GM12874 (cell line): ENCODE data around the gene TSC1.

Experiments
- TF ChIP-seq, protein P1 (sequence below): IDR thresholded peaks from 2 replicates; pipeline ENCODE4 v1.5.1; 2011; ENCODE audit warnings: low read depth, mild to moderate bottlenecking, control low read depth, low read length, moderate library complexity; ENCODE audit not compliant: insufficient read depth

The TSC1 gene

DNA sequence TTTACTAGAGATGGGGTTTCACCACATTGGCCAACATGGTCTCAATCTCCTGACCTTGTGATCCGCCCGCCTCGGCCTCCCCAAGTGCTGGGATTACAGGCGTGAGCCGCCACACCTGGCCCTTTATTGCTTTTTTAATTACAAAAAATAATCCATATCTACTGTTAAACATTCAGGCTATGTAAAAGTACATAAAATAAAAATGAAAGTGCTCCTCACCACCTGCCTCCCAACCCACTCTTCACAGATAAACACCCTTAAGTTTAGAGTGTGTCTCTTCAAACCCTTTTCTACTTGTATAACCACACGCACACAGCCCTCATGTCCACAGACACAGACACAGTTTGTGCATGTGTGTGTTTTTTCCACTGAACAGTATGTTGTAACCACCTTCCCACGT lies 16.7 kb downstream of the TSC1 start:
- TF ChIP-seq, protein P1, sequence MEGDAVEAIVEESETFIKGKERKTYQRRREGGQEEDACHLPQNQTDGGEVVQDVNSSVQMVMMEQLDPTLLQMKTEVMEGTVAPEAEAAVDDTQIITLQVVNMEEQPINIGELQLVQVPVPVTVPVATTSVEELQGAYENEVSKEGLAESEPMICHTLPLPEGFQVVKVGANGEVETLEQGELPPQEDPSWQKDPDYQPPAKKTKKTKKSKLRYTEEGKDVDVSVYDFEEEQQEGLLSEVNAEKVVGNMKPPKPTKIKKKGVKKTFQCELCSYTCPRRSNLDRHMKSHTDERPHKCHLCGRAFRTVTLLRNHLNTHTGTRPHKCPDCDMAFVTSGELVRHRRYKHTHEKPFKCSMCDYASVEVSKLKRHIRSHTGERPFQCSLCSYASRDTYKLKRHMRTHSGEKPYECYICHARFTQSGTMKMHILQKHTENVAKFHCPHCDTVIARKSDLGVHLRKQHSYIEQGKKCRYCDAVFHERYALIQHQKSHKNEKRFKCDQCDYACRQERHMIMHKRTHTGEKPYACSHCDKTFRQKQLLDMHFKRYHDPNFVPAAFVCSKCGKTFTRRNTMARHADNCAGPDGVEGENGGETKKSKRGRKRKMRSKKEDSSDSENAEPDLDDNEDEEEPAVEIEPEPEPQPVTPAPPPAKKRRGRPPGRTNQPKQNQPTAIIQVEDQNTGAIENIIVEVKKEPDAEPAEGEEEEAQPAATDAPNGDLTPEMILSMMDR = no peak

DNA sequence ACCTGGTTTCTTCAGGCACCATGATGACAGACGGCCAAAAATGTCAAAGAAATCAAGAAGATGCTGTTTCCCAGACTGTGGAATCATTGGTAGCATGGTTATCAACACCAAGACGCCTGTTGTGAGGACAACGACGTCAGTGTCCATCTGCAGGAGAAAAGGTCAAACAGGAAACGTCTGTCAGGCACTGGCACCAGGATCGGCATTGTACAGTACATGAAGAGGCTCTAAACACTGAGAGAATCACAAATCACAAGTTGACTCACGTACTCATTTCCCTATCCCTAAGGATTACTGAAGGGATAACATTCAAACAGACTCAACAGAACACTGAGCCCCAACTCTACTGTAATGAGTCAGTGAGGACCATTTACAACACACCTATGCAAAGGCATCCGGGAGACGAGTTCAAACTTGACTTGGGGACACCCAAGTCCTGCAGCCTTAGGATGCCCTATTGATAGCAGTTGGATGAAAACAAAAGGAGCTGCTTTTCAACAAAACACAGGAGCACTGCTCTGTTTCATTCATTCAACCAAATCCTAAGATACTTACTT lies 21.0 kb downstream of the TSC1 start:
- TF ChIP-seq, protein P1 = no peak

GRCh38 chr9:132919614-132920268 lies 24.7 kb downstream of the TSC1 start:
- TF ChIP-seq, protein P1 = no peak

GRCh38 chr9:132914924-132915323 lies 29.5 kb downstream of the TSC1 start:
- TF ChIP-seq, protein P1 = no peak

- TF ChIP-seq, protein P1 = no peak
These were observed 32.3 kb downstream of the TSC1 start for GRCh38 chr9:132912131-132912530.

- TF ChIP-seq, protein P1 = no peak
These were observed 34.0 kb downstream of the TSC1 start for GRCh38 chr9:132910376-132910775.

DNA sequence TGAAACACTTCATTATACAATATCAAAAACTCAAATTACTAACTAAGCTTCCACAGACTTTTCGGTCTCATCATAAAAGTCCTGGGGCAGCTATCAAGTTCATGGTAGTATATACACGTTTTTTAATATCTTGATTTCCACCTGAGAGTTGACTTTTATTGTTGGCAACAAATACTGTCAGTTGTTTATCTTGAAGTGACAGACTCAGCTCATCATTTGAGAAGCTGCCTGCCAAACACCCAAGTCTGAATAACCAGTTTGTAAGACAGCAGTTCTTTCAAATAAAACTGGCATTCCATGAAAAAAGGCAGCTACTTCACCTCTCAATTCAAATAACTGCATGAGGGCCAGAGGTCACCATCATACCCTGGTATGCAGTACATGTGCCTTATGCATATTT lies 35.1 kb downstream of the TSC1 start:
- TF ChIP-seq, protein P1 = no peak
